Neuron (in vitro differentiated cells): Measurements from ENCODE around the gene MMD2.

ENCODE experiments used
- H2AFZ ChIP-seq: one replicate; pipeline ENCODE4 v1.6.1; 2013; ENCODE audit warnings: low read depth, mild to moderate bottlenecking, inconsistent platforms, low read length, moderate library complexity
- H3K27me3 ChIP-seq: one replicate; pipeline ENCODE4 v1.6.1; 2013; ENCODE audit warnings: low read length; ENCODE audit not compliant: insufficient read depth
- H3K36me3 ChIP-seq: one replicate; pipeline ENCODE4 v1.6.1; 2013; ENCODE audit warnings: low read length; ENCODE audit not compliant: insufficient read depth
- H3K4me1 ChIP-seq: one replicate; pipeline ENCODE4 v1.6.1; 2013; ENCODE audit warnings: low read length; ENCODE audit not compliant: insufficient read depth
- H3K4me3 ChIP-seq: 2 replicates; pipeline ENCODE4 v1.5.1; 2013; ENCODE audit warnings: mild to moderate bottlenecking, low read length, moderate library complexity
- H3K9me3 ChIP-seq: one replicate; pipeline ENCODE4 v1.6.1; 2013; ENCODE audit warnings: low read length

Gene MMD2

DNA sequence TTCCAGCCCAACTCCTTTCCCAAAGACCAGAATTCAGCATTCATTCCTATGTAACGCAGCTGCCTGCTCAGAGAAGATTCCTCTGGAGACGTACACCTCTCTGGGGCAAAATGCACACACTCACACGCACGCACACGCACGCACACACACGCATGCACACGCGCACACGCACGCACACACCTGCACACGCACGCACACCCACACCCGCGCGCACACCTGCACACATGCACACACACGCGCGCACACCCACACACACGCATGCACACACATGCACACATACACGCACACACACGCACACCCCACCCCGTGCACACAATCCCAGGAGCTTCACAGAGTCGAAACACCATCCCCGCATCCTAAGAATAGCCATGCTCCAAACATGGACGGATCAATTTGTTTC lies 13.0 kb downstream of the MMD2 start:
- no peak overlapping the region for H2AFZ ChIP-seq
- H3K4me1 ChIP-seq, result no peaks in the 10 kb centered on the region
- H3K36me3 ChIP-seq, result no peaks in the 10 kb centered on the region
- no peaks in the 10 kb centered on the region for H3K27me3 ChIP-seq
- H3K9me3 ChIP-seq, result no peaks in the 10 kb centered on the region
- H3K4me3 ChIP-seq, result no peak overlapping the region

DNA sequence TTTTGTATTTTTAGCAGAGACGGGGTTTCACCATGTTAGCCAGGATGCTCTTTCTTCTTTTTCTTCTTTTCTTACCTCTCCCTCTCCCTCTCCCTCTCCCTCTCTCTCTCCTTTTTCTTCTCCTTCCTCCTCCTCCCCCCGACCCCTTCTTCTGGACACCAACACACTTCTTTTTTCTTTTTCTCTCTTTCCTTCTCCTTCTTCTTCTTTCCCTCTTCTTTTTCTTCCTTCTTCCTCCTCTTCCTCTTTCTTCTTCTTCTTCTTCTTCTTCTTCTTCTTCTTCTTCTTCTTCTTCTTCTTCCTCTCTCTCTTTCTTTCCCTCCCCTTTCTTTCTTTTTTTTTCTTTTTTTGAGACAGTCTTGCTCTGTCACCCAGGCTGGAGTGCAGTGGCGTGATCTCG lies 14.0 kb downstream of the MMD2 start:
- H3K27me3 ChIP-seq, result no peaks in the 10 kb centered on the region
- H3K4me3 ChIP-seq, result no peak overlapping the region
- no peaks in the 10 kb centered on the region for H3K36me3 ChIP-seq
- H3K4me1 ChIP-seq, result no peaks in the 10 kb centered on the region
- H3K9me3 ChIP-seq, result no peaks in the 10 kb centered on the region
- no peak overlapping the region for H2AFZ ChIP-seq

DNA sequence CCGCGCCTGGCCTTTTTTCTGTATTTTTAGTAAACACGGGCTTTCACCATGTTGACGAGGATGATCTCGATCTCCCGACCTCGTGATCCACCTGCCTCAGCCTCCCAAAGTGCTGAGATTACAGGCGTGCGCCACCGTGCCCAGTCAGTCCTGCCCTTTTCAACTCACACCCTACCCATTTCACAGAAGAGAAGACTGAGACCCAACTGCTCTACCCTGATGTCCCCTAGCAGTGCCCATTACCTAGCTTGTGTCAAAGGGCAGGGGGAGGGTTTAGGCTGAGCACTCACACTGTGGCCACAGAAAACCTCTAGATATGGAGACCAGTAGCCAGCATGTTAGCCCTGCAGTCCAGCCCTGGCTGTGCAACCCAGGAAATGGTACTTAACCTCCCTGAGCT lies 15.7 kb downstream of the MMD2 start:
- Histone ChIP-seq H3K36me3 (no peaks in the 10 kb centered on the region), H2AFZ (no peak overlapping the region), H3K9me3 (no peaks in the 10 kb centered on the region), H3K4me3 (no peak overlapping the region), H3K4me1 (no peaks in the 10 kb centered on the region), H3K27me3 (no peaks in the 10 kb centered on the region)

DNA sequence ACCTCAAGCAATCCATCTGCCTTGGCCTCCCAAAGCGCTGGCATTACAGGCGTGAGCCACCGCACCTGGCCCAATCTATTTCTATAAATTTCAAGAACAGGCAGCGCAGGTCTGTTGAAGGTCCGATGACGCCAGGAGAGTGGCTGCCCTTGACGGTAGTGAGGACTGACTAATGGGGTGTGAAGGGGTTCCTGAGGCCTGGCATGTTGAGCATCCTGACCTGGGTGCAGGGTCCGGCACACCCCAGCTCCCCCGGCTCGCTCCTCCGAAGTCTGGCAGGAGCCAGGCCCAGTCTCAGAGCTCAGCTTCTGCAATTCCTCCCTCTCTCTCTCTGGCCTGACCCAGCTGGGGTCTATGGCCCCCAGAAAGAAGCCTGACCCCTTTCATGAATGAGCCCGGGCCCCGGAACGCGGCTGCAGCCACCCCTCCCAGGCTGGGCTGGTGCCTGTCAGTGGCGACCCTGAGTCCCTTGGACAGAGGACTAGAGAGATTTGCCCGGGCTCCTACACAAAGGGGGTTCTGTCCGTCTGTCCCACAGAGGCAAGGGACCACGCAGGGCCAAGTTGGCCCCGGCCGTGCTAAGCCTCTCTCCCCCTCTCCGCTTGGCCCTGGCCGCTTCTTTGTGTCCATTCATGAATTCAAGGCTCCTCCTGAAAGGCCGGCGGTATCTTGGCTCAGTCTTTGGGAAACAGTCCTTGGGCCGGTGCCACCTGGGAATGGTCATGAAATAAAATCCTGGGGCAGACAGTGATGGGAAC lies 18.8 kb downstream of the MMD2 start:
- no peaks in the 10 kb centered on the region for H3K27me3 ChIP-seq
- no peaks in the 10 kb centered on the region for H3K4me1 ChIP-seq
- no peaks in the 10 kb centered on the region for H3K36me3 ChIP-seq
- H3K4me3 ChIP-seq, result no peak overlapping the region
- H2AFZ ChIP-seq, result no peak overlapping the region
- H3K9me3 ChIP-seq, result no peaks in the 10 kb centered on the region

DNA sequence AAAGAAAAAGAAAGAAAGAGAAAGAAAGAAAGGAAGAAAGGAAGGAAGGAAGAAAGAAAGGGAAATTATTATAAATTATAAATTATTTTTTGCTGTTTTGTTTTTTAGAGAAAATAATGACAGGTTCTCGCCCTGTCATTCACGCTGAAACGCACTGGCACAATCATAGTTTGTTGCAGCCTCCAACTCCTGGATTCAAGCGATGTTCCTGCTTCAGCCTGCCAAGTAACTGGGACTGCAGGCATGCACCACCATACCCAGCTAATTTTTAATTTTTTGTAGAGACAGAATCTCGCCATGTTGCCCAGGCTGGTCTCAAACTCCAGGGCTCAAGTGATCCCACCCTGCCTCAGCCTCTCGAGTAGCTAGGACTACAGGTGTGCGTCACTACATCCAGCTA lies 21.6 kb downstream of the MMD2 start:
- Histone ChIP-seq H2AFZ (no peak overlapping the region), H3K4me1 (peaks cover 1% of the 10 kb centered on the region), H3K36me3 (no peaks in the 10 kb centered on the region), H3K9me3 (no peaks in the 10 kb centered on the region), H3K27me3 (no peaks in the 10 kb centered on the region), H3K4me3 (no peak overlapping the region)

DNA sequence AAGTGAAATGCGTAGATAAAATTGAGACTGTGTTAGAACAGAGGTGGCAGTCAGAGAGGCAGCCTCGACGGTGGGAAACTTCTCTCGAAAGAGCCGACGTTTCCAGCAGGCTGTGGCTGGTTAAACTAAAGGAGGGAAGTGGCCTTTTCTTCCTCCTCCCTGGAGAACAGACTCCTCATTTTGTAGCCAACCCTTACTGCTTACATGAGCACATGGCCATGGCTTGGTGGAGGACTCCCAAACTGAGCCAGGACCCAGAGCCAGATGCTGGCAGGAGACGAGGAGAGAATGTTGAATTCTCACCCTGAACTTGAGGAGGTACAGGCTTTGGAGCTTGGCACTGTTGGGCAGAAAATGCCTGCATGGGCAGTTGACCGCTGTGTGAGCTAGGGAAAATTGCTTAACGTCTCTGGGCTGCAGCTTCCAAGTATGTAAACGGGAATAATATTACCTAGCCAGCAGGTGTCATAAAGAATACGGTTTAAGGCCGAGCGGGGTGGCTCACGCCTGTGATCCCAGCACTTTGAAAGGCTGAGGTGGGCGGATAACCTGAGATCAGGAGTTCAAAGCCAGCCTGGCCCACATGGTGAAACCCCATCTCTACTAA lies 24.5 kb downstream of the MMD2 start:
- Histone ChIP-seq H3K36me3 (no peaks in the 10 kb centered on the region), H3K9me3 (no peaks in the 10 kb centered on the region), H3K4me3 (no peak overlapping the region), H3K4me1 (peaks cover 8% of the 10 kb centered on the region), H3K27me3 (no peaks in the 10 kb centered on the region), H2AFZ (no peak overlapping the region)

DNA sequence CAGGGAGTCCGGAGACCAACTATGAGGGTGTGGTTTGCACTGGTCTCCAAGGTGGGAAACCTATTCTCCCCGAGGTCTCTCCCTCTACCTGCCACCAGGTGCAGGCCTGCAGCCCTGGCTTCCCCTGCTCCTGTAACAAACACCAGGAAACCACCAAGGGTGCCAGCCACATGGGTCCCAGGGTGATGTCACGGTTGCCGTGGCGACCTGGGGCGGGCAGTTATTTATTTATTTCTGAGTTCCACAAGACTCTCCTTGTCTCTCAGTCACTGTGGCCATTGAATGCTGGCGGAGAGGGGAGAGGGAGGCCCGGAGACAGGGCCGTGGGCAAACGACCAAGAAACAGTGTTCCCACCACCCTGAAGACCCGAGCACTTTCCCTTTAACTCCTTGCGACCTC lies 27.0 kb downstream of the MMD2 start:
- Histone ChIP-seq H3K4me1 (peaks cover 8% of the 10 kb centered on the region), H3K27me3 (no peaks in the 10 kb centered on the region), H3K36me3 (no peaks in the 10 kb centered on the region), H2AFZ (peak overlapping the region; percentile 10), H3K4me3 (no peak overlapping the region), H3K9me3 (no peaks in the 10 kb centered on the region)

DNA sequence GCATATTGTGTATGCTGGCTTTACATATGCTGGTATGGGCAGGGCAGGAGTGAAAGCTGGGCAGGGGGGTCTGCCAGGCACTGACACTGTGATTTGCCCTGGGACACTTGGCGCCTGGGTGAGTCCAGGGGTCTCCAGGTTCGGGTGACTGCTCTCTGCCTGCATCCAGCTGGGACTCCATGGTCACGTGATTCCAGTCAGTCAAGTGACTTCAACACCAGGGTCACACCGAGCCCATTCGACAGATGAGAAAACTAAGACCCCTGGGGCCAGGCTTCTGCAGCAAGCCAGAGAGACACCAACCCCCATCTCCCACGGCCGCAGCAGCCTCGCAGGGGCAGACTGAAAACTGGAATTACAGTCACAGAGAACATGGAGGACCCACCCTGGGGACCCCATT lies 30.0 kb downstream of the MMD2 start:
- H3K9me3 ChIP-seq, result no peaks in the 10 kb centered on the region
- H3K4me3 ChIP-seq, result no peak overlapping the region
- H2AFZ ChIP-seq, result no peak overlapping the region
- H3K27me3 ChIP-seq, result no peaks in the 10 kb centered on the region
- H3K36me3 ChIP-seq, result no peaks in the 10 kb centered on the region
- H3K4me1 ChIP-seq, result peaks cover 8% of the 10 kb centered on the region

DNA sequence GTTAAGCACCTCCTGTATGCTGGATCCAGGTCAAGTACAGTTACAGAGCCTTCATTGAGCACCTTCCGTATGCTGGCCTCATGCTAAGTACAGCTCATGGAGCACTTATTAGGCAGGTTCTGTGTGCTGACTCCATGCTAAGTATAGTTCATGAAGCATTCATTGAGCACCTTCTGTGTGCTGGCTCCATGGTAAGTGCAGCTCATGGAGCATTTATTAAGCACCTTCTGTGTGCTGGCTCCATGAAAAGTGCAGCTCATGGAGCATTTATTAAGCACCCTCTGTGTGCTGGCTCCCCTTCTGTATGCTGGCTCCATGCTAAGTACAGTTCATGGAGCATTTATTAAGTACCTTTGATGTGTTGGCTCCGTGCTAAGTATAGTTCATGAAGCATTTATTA lies 30.5 kb downstream of the MMD2 start:
- H3K36me3 ChIP-seq, result no peaks in the 10 kb centered on the region
- peaks cover 8% of the 10 kb centered on the region for H3K4me1 ChIP-seq
- H3K4me3 ChIP-seq, result no peak overlapping the region
- no peaks in the 10 kb centered on the region for H3K27me3 ChIP-seq
- no peaks in the 10 kb centered on the region for H3K9me3 ChIP-seq
- H2AFZ ChIP-seq, result no peak overlapping the region

DNA sequence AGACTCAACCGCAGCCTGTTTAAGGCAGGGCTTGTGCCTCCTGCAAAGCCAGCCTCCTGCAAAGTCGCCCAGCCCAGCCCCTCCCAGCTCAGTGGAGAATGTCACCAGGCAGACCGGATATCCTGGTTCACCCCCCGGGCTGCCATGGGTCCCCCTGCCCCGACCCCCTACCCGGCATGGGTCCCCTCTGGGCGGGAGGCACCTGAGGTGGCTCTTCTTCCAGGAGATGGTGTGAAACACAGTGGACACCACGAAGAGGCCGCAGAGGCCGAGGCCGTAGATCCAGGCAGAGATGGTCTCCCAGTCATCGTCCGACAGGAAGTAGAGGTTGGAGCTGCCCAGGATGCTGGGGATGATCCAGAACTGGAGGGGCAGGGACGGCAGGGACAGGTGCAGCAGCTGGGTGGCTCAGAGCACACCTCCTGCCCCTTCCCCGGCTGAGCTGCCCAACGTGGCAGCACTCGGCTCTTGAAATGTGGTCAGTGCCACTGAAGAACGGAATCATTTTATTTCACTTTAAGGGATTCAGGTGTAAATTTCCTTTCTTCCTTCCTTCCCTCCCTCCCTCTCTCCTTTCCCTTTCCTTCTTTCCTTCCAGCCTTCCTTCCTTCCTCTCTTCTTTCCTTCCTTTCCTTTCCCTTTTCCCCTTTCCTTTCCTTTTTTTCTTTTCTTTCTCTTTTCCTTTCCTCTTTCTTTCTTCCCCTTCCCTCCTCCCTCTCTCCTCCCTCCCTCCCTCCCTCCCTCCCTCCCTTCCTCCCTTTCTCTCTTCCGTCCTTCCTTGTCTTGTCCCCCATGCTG lies 38.8 kb downstream of the MMD2 start:
- H3K4me3 ChIP-seq, result no peak overlapping the region
- H3K27me3 ChIP-seq, result no peaks in the 10 kb centered on the region

DNA sequence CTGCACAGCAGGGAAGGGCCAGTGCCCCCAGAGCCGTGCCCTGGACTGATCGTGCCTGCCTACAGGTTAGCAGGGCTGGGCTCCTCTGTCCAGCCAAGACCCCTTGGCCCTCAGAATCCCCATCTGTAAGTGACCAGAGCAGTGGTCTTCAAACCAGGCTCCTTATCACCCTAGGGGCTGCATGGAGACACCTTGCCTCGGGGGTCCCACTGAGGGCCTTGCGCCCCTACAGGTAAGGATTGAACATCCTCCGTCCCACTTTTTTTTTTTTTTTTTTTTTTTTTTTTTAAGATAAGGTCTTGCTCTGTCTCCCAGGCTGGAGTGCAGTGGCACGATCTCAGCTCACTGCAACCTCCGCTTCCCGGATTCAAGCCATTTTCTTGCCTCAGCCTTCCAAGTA lies 42.9 kb downstream of the MMD2 start:
- Histone ChIP-seq H3K4me1 (no peaks in the 10 kb centered on the region), H3K4me3 (no peak overlapping the region), H3K36me3 (no peaks in the 10 kb centered on the region), H3K9me3 (no peaks in the 10 kb centered on the region), H2AFZ (no peak overlapping the region), H3K27me3 (no peaks in the 10 kb centered on the region)

More for the DNA sequence above, 38.8 kb downstream of the MMD2 start:
- Histone ChIP-seq H3K36me3 (no peaks in the 10 kb centered on the region), H2AFZ (no peak overlapping the region), H3K4me1 (no peaks in the 10 kb centered on the region), H3K9me3 (no peaks in the 10 kb centered on the region)

DNA sequence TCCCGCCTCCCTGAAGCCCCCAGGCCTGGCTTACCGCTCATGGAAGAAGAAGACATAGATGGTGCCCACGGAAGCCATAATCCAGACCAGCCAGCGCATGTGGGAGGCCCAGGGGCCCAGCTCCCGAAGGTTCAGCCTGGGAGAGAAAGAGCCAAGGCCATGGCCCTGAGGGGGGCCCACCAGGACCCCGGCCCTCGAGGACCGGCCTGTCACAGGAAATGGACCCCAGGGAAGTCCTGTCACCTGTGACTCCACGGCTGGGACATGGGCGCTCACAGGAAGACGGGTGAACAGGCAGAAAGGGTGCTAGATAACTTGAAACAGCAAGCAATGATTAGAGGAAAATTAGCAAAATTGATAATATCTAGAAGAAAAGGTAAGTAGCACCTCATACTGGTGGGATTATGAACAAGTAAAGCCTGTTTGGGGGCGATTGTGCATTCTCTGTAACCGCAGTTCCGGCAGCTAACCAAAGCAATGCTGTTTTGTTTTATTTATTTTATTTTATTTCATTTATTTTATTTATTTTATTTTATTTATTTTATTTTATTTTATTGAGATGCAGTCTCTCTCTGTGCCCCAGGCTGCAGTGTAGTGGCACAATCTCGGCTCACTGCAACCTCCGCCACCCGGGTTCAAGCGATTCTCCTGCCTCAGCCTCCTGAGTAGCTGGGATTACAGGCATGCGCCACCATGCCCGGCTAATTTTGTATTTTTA lies 47.7 kb downstream of the MMD2 start:
- Histone ChIP-seq H2AFZ (no peak overlapping the region), H3K4me3 (no peak overlapping the region), H3K36me3 (no peaks in the 10 kb centered on the region), H3K27me3 (no peaks in the 10 kb centered on the region), H3K4me1 (no peaks in the 10 kb centered on the region), H3K9me3 (no peaks in the 10 kb centered on the region)

DNA sequence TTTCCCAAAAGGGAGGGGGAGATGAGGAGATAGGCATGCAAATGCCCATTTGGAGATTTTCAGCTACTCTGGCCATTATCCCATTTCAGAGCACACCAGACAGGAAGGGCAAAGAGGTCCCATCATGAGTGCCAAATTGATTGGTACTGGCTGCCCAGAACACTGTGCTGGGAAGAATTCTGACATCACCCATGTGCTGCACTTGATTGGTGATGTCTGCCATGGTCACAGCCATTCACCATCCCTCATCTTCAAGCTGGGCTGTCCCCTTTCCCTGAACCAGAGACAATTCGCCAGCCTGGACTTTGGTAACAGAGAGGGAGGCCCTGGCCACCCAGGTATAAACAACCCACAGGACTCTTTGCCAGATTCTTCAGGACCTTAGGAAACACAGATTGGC lies 52.3 kb downstream of the MMD2 start:
- Histone ChIP-seq H3K9me3 (no peaks in the 10 kb centered on the region), H2AFZ (no peak overlapping the region), H3K27me3 (no peaks in the 10 kb centered on the region), H3K4me3 (no peak overlapping the region), H3K4me1 (no peaks in the 10 kb centered on the region), H3K36me3 (no peaks in the 10 kb centered on the region)
